ENCODE data around the gene TNFRSF11A.

Gene TNFRSF11A

GRCh38 chr18:62325806-62326645 lies 916 bp downstream of the TNFRSF11A start:
- DNase-seq (ENCODE audit: low spot score), result no peak

- DNase-seq (ENCODE audit: low spot score), result no peak
These were observed 1.7 kb downstream of the TNFRSF11A start for GRCh38 chr18:62326646-62327348.

- DNase-seq (ENCODE audit: low spot score), result no peak
These were observed 2.9 kb downstream of the TNFRSF11A start for GRCh38 chr18:62327977-62328376.

GRCh38 chr18:62328586-62329525 lies 3.7 kb downstream of the TNFRSF11A start:
- DNase-seq (ENCODE audit: low spot score), result no peak

GRCh38 chr18:62329691-62330454 lies 4.8 kb downstream of the TNFRSF11A start:
- no peak for DNase-seq (ENCODE audit: low spot score)

GRCh38 chr18:62330650-62331049 lies 5.5 kb downstream of the TNFRSF11A start:
- no peak for DNase-seq (ENCODE audit: low spot score)

- no peak for DNase-seq (ENCODE audit: low spot score)
These were observed 6.7 kb downstream of the TNFRSF11A start for GRCh38 chr18:62331581-62332356.

GRCh38 chr18:62332431-62332830 lies 7.3 kb downstream of the TNFRSF11A start:
- no peak for DNase-seq (ENCODE audit: low spot score)

- no peak for DNase-seq (ENCODE audit: low spot score)
These were observed 8.0 kb downstream of the TNFRSF11A start for GRCh38 chr18:62332964-62333695.

- DNase-seq (ENCODE audit: low spot score), result no peak
These were observed 9.0 kb downstream of the TNFRSF11A start for GRCh38 chr18:62334120-62334519.

- no peak for DNase-seq (ENCODE audit: low spot score)
These were observed 10.4 kb downstream of the TNFRSF11A start for GRCh38 chr18:62335494-62335893.

- DNase-seq (ENCODE audit: low spot score), result no peak
These were observed 11.5 kb downstream of the TNFRSF11A start for GRCh38 chr18:62336618-62337017.

- DNase-seq (ENCODE audit: low spot score), result no peak
These were observed 12.2 kb downstream of the TNFRSF11A start for GRCh38 chr18:62337336-62337735.

- no peak for DNase-seq (ENCODE audit: low spot score)
These were observed 13.5 kb downstream of the TNFRSF11A start for GRCh38 chr18:62338446-62339105.

GRCh38 chr18:62339106-62339988 lies 14.2 kb downstream of the TNFRSF11A start:
- DNase-seq (ENCODE audit: low spot score), result no peak

GRCh38 chr18:62340996-62341395 lies 15.9 kb downstream of the TNFRSF11A start:
- no peak for DNase-seq (ENCODE audit: low spot score)

GRCh38 chr18:62341473-62341872 lies 16.4 kb downstream of the TNFRSF11A start:
- no peak for DNase-seq (ENCODE audit: low spot score)

- DNase-seq (ENCODE audit: low spot score), result no peak
These were observed 17.8 kb downstream of the TNFRSF11A start for GRCh38 chr18:62342884-62343283.

Data from cerebellar cortex (tissue), 1 donor.